GM12873 (cell line): ENCODE data around the gene PYURF.
A peak's percentile ranks its signal among the peaks of the same experiment; 100 is the strongest.

Source experiments
- TF ChIP-seq, protein P1 (sequence below): IDR thresholded peaks from 2 replicates; pipeline ENCODE4 v1.5.1; 2012; ENCODE audit warnings: low read depth, mild to moderate bottlenecking, moderate library complexity, low read length, control low read depth; ENCODE audit not compliant: insufficient read depth; ENCODE audit errors: missing control alignments

The PYURF gene

DNA sequence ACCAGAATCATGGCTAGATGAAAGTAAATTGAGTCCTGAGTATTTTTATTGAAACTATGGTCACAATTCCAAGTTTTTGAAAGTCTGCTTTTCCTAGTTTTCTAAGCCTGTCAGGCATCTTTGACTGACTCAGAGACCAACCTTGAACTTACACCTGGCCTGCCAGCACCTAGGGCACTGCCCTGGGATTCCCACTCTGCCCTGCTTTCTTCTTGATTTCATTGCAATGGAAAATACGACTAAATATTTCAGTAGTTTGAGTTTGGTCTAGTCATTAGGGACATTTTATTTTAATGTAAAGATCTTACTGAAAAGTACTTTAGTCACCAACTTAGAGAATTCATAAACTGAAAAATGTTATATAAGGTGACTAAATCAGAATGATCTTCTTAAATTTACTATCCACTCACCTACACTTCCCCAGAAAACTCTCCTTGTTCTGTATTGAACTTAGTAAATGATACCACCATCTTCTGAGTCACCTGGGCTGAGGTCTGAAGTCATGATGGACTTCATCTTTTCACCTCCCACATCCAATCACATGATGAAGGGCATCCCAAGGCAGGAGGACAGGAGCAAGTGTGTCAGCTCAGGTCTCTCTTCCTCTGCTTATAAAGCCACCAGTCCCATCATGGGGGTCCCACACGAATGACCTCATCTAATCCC, 11.6 kb upstream of the PYURF start:
- TF ChIP-seq, protein P1, sequence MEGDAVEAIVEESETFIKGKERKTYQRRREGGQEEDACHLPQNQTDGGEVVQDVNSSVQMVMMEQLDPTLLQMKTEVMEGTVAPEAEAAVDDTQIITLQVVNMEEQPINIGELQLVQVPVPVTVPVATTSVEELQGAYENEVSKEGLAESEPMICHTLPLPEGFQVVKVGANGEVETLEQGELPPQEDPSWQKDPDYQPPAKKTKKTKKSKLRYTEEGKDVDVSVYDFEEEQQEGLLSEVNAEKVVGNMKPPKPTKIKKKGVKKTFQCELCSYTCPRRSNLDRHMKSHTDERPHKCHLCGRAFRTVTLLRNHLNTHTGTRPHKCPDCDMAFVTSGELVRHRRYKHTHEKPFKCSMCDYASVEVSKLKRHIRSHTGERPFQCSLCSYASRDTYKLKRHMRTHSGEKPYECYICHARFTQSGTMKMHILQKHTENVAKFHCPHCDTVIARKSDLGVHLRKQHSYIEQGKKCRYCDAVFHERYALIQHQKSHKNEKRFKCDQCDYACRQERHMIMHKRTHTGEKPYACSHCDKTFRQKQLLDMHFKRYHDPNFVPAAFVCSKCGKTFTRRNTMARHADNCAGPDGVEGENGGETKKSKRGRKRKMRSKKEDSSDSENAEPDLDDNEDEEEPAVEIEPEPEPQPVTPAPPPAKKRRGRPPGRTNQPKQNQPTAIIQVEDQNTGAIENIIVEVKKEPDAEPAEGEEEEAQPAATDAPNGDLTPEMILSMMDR: no peak

DNA sequence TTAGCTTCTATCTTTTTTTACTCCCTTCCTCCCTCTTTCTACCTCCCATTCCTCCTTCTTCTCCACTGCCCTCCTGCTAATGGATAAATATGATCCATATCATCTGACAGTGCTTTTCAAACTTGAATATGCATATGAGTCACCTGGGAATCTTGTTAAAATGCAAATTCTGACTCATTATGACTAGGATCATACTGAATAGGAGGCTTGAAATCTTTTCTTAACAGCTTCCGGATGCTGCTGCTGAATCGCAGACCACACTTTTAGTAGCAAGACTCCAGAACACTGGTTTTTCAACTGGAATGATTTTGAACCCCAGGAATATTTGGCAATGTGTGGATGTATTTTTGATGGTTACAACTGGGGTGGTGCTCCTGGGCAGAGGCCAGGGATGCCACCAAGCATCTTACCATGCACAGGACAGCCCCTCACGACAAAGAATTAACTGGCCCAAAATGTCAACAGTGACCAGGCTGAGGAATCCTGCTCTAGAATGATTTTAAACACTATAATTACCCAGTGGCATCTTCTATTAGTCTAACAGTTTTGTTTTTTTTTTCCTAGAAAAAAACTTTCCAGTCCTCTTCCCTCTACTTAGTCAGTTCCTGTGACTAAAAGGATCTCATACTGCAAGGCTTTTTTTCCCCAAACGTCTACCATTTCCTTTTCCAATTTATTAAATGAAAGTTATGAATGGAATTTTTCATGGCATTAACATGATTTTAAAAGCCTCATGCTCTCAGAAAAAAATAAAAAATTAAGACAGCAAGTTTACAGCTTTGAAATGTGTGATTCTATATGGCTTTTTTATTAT, 10.6 kb upstream of the PYURF start:
- TF ChIP-seq, protein P1: no peak

DNA sequence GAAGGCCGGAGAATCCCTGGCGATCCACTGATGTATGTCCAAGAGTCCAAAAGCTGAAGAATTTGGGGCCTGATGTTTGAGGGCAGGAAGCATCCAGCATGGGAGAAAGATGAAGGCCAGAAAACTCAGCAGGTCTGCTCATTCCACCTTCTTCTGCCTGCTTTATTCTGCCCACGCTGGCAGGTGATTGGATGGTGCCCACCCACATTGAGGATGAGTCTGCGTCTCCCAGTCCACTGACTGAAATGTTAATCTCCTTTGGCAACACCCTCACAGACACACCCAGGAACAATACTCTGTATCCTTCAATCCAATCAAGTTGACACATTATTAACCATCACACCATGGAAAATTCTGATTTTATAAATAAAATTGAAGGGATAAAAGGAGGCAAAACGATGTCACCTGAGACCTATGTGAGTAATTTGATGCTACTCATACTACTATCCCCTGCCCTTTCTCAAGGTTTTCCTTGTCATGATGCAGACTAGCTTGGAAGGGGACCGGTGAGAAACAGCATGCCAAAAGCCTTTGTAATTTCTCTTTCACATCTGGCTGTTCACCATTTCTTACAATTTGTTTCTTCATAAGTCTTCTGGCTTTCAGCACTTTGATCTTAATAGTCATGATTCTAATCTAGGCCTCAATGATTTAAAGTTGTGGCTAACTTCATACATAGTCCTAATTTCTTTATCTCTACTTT, 9.7 kb upstream of the PYURF start:
- TF ChIP-seq, protein P1: no peak

DNA sequence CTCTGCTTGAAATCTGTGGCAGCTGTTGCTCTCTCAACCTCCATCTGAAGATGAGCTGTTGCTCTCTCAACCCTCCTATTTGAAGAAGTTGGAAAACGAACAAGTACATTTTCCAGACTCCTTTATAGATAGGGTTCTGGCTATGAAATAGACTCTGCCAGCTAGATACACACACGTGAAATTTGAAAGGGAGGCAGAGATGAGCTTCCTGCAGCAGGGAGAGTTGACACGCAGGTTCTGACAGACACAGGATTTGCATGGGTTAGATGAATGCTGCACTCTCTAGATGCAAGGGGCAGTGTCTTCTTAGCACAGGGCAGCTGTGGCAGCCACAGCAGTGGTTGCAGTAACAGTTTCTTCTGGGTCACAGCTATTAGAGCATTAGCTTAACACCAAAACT, 8.0 kb upstream of the PYURF start:
- TF ChIP-seq, protein P1: no peak

DNA sequence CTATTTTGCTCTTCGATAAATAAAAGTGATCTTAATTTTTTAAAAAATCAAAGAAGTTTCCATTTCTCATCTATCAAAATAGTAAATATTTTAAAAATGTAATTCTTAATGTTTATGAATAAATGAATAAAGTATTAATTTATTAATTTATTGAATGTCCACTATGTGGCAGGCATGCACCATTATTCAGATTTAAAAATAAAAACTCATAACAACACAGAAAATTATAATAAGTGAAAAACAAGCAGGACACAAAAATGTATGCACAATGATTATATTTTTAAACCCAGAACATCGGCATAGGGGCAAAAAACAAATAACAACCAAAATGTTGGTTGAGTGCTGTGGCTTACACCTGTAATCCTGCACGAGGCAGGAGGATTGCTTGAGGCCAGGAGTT, 5.3 kb upstream of the PYURF start:
- TF ChIP-seq, protein P1: no peak

DNA sequence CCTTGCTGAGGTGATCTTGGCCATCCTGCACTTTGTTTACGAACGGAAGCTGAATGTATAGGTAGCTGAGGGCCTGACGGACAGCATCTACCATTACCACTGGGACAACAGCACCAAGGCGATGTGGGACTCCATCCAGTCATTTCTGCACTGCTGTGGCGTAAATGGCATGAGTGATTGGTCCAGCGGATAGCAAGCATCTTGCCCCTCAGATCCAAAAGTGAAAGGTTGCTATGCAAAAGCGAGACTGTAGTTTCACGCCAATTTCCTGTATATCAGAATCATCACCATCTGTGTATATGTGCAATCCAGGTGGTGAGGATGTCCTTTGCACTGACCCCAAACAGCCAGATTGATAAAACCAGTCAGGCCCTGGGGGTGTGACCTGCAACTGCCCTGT, 4.2 kb upstream of the PYURF start:
- TF ChIP-seq, protein P1: no peak

DNA sequence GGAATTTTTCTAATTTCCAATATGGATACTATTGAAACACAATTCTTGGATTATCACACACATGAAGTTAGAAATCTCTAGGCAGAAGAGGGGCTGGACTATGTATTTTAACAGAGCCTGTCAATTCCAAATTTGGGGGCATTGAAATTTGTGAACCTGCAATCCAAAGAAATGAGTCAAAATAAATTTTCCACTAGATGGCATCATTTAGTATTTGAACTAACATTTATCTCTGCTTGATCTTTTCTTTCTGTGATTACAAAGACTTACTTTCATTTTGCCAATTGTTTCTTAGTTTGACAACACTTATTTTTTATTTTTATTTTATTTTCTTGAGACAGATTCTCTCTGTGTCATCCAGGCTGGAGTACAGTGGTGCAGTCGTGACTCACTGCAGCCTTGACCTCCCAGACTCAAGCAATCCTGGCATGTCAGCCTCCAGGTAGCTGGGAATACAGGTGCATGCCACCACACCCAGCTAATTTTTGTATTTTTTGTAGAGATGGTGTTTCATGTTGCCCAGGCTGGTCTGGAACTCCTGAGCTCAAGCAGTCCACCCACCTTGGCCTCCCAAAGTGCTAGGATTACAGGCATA, 2.7 kb upstream of the PYURF start:
- TF ChIP-seq, protein P1: peak; percentile 29
